Astrocyte of the cerebellum (primary cell): ENCODE results near the gene PRCD.

ENCODE experiments used
- DNase-seq: peaks from one replicate; pipeline ENCODE4 v3.0.0-alpha.2; 2011; ENCODE audit warnings: low read depth
- H3K4me3 ChIP-seq: 2 replicates; pipeline ENCODE4 v1.5.1; 2011; ENCODE audit warnings: mild to moderate bottlenecking, low read depth, low read length, moderate library complexity
- in situ Hi-C: cut with HindIII; loops from 2 replicates; pipeline ENCODE4 v1.10.0; 2017; ENCODE audit warnings: low sequenced_read_pairs
- TF ChIP-seq, protein P1 (sequence below): IDR thresholded peaks from 2 replicates; pipeline ENCODE4 v1.5.1; 2012; ENCODE audit warnings: low read length, low read depth, moderate library complexity, mild to moderate bottlenecking; ENCODE audit errors: missing control alignments

The PRCD gene

GRCh38 chr17:76547642-76548202, 7.9 kb downstream of the PRCD start:
- in situ Hi-C loops = no loop called here
- H3K4me3 ChIP-seq = no peak overlapping the region
- DNase-seq = no peak
- TF ChIP-seq, protein P1, sequence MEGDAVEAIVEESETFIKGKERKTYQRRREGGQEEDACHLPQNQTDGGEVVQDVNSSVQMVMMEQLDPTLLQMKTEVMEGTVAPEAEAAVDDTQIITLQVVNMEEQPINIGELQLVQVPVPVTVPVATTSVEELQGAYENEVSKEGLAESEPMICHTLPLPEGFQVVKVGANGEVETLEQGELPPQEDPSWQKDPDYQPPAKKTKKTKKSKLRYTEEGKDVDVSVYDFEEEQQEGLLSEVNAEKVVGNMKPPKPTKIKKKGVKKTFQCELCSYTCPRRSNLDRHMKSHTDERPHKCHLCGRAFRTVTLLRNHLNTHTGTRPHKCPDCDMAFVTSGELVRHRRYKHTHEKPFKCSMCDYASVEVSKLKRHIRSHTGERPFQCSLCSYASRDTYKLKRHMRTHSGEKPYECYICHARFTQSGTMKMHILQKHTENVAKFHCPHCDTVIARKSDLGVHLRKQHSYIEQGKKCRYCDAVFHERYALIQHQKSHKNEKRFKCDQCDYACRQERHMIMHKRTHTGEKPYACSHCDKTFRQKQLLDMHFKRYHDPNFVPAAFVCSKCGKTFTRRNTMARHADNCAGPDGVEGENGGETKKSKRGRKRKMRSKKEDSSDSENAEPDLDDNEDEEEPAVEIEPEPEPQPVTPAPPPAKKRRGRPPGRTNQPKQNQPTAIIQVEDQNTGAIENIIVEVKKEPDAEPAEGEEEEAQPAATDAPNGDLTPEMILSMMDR = no peak

GRCh38 chr17:76548378-76549214, 8.8 kb downstream of the PRCD start:
- no peak overlapping the region for H3K4me3 ChIP-seq
- TF ChIP-seq, protein P1 = no peak
- DNase-seq = no peak
- in situ Hi-C loops = no loop called here

GRCh38 chr17:76549215-76549518, 9.3 kb downstream of the PRCD start:
- DNase-seq = no peak
- in situ Hi-C loops = no loop called here
- no peak overlapping the region for H3K4me3 ChIP-seq
- TF ChIP-seq, protein P1 = no peak

DNA sequence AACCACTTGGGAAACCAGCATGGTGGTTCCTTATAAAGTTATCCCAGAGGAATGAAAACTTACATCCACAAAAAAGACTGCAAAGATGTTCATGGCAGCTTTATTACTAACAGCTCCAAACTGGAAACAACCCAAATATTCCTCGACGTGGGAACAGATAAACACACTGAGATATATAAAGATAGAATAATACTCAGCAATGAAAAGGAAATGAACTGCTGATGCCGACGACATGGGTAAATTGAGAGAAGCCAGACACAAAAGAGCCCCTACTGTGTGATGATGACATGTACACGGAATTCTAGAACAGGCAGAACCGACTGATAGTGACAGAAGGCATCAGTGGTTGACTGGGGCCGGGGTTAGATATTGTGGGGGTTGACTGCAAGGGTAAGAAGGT, 9.7 kb downstream of the PRCD start:
- in situ Hi-C loops = no loop called here
- H3K4me3 ChIP-seq = no peak overlapping the region
- DNase-seq = no peak
- TF ChIP-seq, protein P1 = no peak

- no peak overlapping the region for H3K4me3 ChIP-seq
- TF ChIP-seq, protein P1 = no peak
- in situ Hi-C loops = loop anchor here (25.0 kb wide), 1 partner anchor 186 kb away; the partner anchor contains the start of genes JMJD6, METTL23, MFSD11 and SRSF2
- no peak for DNase-seq
Measured at GRCh38 chr17:76550712-76551615, 11.1 kb downstream of the PRCD start.

DNA sequence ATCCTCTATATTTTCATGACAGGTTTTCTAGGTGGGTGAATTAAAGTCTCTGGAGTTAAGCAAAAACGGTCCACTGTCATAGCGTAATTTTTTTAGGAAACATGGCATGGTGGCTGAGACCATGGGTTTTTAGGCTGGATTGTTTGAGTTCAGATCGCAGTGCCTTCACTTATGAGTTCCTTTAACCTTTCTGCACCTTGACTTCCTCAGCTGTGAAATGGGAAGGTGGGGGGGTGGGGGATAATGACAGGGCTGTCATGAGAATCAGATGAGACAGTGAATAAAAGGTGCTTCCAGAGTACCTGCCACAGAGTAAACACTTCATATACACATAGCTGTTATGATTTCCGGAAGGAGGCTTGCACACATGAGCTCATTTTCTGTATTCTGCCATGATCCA, 11.8 kb downstream of the PRCD start:
- in situ Hi-C loops = loop anchor here (25.0 kb wide), 1 partner anchor 186 kb away; the partner anchor contains the start of genes JMJD6, METTL23, MFSD11 and SRSF2
- TF ChIP-seq, protein P1 = no peak
- H3K4me3 ChIP-seq = no peak overlapping the region
- no peak for DNase-seq
